ENCODE results near the gene IMPDH2.

DNA sequence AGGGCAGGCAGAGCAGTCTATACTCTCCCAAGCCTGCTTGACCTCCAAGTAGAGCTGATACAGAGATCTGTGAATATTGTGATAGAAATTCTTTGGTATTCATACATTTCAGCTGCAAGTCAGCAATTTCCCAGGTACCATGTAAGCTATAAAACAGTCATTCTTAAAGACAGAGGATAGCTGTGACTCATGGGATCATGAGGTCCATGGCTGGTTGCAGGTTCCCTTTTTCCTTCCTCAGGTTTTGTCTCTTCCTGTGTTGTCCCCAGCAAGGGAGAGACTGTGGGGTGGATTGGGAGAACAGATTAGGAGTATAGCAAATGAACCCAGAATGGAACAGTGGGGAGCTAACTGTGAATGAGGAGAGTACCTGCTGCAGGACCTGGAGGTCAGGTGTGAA lies 44.5 kb downstream of the IMPDH2 start:
- TF ChIP-seq, protein P1, sequence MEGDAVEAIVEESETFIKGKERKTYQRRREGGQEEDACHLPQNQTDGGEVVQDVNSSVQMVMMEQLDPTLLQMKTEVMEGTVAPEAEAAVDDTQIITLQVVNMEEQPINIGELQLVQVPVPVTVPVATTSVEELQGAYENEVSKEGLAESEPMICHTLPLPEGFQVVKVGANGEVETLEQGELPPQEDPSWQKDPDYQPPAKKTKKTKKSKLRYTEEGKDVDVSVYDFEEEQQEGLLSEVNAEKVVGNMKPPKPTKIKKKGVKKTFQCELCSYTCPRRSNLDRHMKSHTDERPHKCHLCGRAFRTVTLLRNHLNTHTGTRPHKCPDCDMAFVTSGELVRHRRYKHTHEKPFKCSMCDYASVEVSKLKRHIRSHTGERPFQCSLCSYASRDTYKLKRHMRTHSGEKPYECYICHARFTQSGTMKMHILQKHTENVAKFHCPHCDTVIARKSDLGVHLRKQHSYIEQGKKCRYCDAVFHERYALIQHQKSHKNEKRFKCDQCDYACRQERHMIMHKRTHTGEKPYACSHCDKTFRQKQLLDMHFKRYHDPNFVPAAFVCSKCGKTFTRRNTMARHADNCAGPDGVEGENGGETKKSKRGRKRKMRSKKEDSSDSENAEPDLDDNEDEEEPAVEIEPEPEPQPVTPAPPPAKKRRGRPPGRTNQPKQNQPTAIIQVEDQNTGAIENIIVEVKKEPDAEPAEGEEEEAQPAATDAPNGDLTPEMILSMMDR (IDR thresholded peaks at IDR 0.05; ENCODE audit: insufficient read depth, low read length): no peak
- no peak for TF ChIP-seq POLR2AphosphoS5 (IDR thresholded peaks at IDR 0.05; ENCODE audit: low read depth)
- TF ChIP-seq GABPA (IDR thresholded peaks at IDR 0.05; ENCODE audit: low read depth): no peak
- no peak for TF ChIP-seq SPI1 (IDR thresholded peaks at IDR 0.05; ENCODE audit: borderline replicate concordance, low read depth)

Data from HL-60 (cell line).